Stimulated activated naive CD8-positive, alpha-beta T cell treated with anti-CD3 and anti-CD28 coated beads, Interleukin-15, amount 100 ng/mL, for 72 hours (primary cell): ENCODE measurements around the gene DNAJB6.

Experiments
- ATAC-seq: fragments of 150-1000 bp; cut with Tn5 transposase; 2 replicates; pipeline ENCODE4 v1.10.0; 2021; ENCODE audit warnings: mild to moderate bottlenecking, moderate library complexity
- DNase-seq, 2 donors: peaks; one replicate each; pipeline ENCODE4 v3.0.0; 2021 to 2022
- H3K27ac Mint-ChIP-seq, 2 donors: one replicate each; pipeline ENCODE4 v1.8.0; 2022; ENCODE audit warnings: mild to moderate bottlenecking in 2 of 2, mixed read lengths in 2 of 2, moderate library complexity in 2 of 2
- H3K27me3 Mint-ChIP-seq: one replicate; pipeline ENCODE4 v1.8.0; 2022; ENCODE audit warnings: mixed read lengths
- H3K4me1 Mint-ChIP-seq: one replicate; pipeline ENCODE4 v1.8.0; 2022; ENCODE audit warnings: mild to moderate bottlenecking, mixed read lengths
- H3K4me3 Mint-ChIP-seq, 2 donors: one replicate each; pipeline ENCODE4 v1.8.0; 2022; ENCODE audit warnings: mild to moderate bottlenecking in 2 of 2, mixed read lengths in 2 of 2, moderate library complexity in 1 of 2
- H3K9me3 Mint-ChIP-seq, 2 donors: one replicate each; pipeline ENCODE4 v1.8.0; 2022; ENCODE audit warnings: mixed read lengths in 2 of 2

The DNAJB6 gene

DNA sequence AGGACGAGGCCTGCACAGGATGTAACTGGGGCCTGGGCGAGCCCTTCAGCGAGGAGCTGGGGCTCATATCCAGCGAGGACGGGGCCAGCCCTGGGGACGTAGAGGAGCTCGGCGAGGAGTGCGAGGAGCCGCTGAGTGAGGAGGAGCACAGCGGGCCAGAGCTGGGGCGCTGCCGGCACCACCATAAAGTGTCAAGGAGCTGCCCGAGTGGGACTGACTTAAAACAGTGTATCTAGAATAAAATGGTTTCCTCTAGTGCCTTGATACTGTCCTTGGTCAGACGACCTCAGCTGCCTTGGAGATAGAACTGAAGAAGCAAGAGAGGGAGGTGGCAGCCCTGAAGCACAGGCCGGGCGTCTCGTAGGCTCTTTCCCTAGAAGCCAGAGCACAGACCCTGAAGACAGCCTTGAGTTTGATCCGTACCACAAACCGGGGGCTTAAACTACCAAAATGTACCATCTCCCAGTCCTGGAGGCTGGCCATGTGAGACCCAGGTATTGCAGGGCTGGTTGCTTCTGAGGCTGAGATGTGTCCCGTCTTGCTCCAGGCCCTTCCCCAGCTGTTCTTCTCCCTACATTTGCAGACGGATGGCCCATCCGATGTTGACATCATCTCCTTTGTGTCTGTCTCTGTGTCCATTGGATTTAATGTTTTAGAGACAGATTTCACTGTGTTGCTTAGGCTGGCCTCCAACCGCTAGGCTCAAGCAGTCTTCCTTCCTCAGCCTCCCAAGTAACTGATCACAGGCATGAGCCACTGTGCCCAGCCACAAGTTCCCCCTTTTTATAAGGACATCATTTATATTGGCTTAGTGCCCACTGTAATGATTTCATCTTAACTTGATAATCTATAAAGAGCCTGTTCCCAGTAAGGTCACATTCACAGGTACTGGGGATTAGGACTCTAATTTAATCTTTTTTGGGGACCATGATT lies 35.8 kb downstream of the DNAJB6 start:
- H3K9me3 Mint-ChIP-seq = peaks cover 0 to 4% of the 10 kb centered on the region in 2 donors
- no peak for DNase-seq
- H3K4me1 Mint-ChIP-seq = peaks cover 59% of the 10 kb centered on the region
- H3K4me3 Mint-ChIP-seq = no peak overlapping the region
- ATAC-seq = no peak
- H3K27me3 Mint-ChIP-seq = no peaks in the 10 kb centered on the region
- H3K27ac Mint-ChIP-seq = peak overlapping the region; percentile 50 to 58

DNA sequence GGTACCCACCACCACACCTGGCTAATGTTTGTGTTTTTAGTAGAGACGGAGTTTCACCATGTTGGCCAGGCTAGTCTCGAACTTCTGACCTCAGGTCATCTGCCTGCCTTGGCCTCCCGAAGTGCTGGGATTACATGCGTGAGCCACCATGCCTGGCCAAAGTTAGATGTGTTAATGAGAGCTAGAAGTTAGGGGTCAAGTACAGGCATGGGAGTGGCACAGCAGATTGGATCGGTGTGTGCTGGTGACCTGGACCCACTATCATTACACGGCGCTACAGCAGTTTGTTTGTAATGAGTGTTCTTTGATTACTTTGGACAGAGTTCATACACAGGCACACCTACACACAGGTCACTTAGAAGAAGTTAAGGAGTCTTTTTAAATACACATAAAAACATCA lies 36.7 kb downstream of the DNAJB6 start:
- Mint-ChIP-seq H3K4me1 (peaks cover 62% of the 10 kb centered on the region), H3K4me3 (no peak overlapping the region), H3K9me3 (peaks cover 0 to 4% of the 10 kb centered on the region in 2 donors), H3K27ac (peak overlapping the region in 1 of 2 donors; percentile 23), H3K27me3 (no peaks in the 10 kb centered on the region)
- ATAC-seq (no peak), DNase-seq (no peak)

DNA sequence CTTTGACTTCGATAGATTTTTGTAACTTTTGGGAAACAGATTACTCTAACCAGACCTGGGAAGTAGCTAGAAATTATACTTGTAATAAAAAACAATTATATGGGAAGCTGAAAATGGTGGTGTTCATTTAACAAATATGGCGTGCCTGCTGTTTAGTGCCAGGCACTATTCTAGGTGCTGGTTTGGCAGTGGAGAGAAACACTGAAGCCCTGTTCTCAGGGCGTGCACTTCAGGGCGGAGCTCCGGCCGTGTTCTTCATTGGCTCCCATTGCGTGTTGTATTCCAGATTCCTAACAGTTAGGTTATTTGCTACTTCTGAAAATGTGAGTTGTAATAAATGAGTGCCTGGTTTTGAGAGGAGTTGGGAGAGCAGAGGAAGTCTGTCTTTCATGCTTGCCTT lies 38.6 kb downstream of the DNAJB6 start:
- Mint-ChIP-seq H3K9me3 (peaks cover 0 to 4% of the 10 kb centered on the region in 2 donors), H3K4me3 (peak overlapping the region in 1 of 2 donors; percentile 67), H3K27ac (peak overlapping the region; percentile 91 to 99), H3K4me1 (peaks cover 68% of the 10 kb centered on the region), H3K27me3 (no peaks in the 10 kb centered on the region)
- no peak for ATAC-seq
- no peak for DNase-seq

DNA sequence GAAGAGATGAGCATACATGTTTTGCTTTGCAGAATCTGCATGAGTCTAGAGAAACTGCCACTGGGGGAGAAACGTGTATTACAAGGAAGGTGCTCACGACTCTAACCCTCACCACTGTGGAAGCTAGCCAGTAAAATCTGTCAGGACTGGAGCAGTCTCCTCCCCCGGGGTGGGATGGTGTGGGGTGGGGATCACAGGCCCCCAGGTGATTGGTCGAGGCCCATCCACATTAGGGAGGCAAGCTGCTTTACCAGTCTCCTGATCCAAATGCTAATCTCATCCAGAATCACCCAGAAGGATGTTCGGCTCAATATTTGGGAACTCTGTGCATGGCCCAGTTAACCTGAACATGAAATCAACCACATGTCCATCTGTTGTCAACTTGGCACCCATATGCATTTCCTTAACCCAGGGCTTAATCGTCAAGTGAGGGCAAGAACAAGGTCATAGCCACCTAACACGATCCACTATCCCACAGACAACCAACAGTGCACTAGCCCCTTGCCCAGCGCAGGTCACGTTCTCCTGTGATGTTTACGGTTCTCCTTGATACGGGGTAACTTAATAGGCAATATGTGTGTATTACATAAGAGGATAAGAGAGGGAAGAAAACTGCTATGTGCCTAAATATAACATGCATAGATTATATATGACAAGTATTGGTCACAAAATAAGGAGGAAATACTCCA lies 40.8 kb downstream of the DNAJB6 start:
- H3K27me3 Mint-ChIP-seq = no peaks in the 10 kb centered on the region
- ATAC-seq (no peak), DNase-seq (no peak)
- peaks cover 59% of the 10 kb centered on the region for H3K4me1 Mint-ChIP-seq
- peak overlapping the region in 1 of 2 donors; percentile 67 for H3K27ac Mint-ChIP-seq
- peaks cover 0 to 4% of the 10 kb centered on the region in 2 donors for H3K9me3 Mint-ChIP-seq
- H3K4me3 Mint-ChIP-seq = no peak overlapping the region

DNA sequence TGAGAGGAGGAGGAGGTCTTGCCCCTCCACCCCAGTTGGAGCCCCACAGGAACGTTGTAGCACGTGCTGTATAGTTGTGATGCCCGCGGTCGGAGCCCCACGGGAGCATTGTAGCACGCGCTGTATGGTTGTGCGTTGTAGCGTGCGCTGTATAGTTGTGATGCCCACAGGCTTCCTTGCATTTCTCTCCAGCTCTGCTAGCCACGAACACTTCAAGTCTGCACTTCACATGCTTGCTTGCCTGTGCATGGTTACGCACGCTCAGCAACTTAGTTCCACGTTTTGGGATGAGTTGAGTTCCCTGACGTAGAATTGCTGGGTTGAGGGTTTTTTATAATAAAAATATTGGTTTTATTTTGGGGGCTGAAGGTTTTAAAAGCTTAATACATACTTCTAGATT lies 41.6 kb downstream of the DNAJB6 start:
- no peaks in the 10 kb centered on the region for H3K27me3 Mint-ChIP-seq
- H3K27ac Mint-ChIP-seq = no peak overlapping the region
- H3K9me3 Mint-ChIP-seq = peaks cover 0 to 4% of the 10 kb centered on the region in 2 donors
- no peak overlapping the region for H3K4me3 Mint-ChIP-seq
- DNase-seq (no peak), ATAC-seq (no peak)
- peaks cover 51% of the 10 kb centered on the region for H3K4me1 Mint-ChIP-seq

DNA sequence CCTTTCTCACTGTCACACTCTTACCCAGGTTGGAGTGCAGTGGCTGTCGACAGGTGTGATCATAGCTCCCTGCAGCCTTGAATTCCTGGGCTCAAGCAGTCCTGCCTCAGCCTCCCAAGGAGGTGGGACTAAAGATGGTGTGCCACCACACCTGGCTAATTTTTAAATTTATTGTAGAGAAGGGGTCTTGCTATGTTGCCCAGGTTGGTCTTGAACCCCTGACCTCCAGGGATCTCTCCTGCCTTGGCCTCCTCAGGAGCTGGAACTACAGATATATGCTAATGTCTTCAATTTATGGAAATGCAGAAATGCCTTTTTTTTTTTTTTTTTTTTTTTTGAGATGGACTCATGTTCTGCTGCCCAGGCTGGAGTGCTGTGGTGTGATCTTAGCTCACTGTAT lies 42.7 kb downstream of the DNAJB6 start:
- H3K4me1 Mint-ChIP-seq = peaks cover 40% of the 10 kb centered on the region
- no peak for DNase-seq
- peaks cover 0 to 4% of the 10 kb centered on the region in 2 donors for H3K9me3 Mint-ChIP-seq
- H3K27me3 Mint-ChIP-seq = no peaks in the 10 kb centered on the region
- H3K4me3 Mint-ChIP-seq = no peak overlapping the region
- no peak for ATAC-seq
- H3K27ac Mint-ChIP-seq = peak overlapping the region in 1 of 2 donors; percentile 86

DNA sequence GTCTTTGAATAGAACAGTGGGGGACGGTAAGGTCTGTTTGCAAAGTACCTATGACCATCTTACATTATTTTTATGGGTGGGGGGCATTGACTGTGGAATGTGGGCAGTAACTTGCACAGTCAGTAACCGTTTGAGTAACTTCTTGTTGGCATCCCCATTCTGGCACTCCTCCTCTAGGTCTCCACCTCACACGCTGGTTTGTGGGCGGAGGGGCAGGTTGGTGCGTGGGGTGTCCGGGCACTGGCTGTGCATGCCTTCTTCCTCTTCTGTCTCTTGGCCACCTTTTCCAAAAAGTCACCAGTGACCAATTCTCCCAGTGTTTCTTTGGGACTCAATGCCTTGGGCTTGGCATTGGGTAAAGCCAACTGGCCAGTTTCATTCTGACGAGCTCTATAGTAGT lies 43.6 kb downstream of the DNAJB6 start:
- peak overlapping the region; percentile 3 to 17 for H3K27ac Mint-ChIP-seq
- H3K9me3 Mint-ChIP-seq = no peaks in the 10 kb centered on the region
- DNase-seq (no peak), ATAC-seq (no peak)
- H3K4me3 Mint-ChIP-seq = no peak overlapping the region
- peaks cover 31% of the 10 kb centered on the region for H3K4me1 Mint-ChIP-seq
- no peaks in the 10 kb centered on the region for H3K27me3 Mint-ChIP-seq

DNA sequence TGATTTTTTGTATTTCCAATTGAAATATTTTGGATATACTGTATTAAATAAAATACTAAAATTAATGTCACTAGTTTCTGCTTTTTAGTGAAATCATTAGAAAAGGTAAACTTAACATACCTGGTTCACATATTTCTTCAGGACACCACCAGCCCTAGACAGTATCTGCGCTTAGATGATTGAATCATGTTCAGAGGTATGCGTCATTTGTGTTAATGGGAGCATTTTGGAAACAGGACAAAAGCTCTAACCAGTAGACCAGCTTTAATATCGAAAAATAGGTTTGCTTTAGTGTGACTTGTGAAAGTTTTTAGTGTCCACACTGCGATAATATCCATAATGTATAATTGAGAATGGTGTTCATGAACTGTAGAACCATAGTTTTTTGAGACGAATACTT lies 47.1 kb downstream of the DNAJB6 start:
- Mint-ChIP-seq H3K27ac (peak overlapping the region in 1 of 2 donors; percentile 34), H3K4me3 (no peak overlapping the region), H3K4me1 (peaks cover 16% of the 10 kb centered on the region), H3K27me3 (no peaks in the 10 kb centered on the region), H3K9me3 (no peaks in the 10 kb centered on the region)
- no peak for DNase-seq
- ATAC-seq = no peak

DNA sequence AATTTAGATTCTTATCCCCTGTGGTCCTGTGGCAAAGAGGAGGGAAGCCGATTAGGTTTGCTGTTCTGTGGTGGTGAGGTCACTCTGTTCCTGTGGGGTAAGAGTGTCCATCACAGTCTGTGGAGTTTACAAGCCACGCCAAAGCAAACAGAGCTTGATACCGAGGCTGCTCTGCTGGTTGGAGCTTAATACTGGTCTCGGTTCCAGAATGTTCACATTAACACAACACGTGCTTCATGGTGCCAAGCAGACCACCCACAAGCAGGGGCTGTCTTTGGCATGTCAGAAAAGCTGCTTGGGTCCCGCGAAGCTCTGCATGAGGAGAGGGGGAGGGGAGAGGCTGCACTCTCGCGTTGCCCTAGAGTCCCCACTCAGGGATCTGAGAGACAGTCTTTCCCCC lies 47.5 kb downstream of the DNAJB6 start:
- H3K4me3 Mint-ChIP-seq = no peak overlapping the region
- H3K4me1 Mint-ChIP-seq = peaks cover 20% of the 10 kb centered on the region
- peak overlapping the region in 1 of 2 donors; percentile 34 for H3K27ac Mint-ChIP-seq
- H3K9me3 Mint-ChIP-seq = no peaks in the 10 kb centered on the region
- no peak for ATAC-seq
- no peaks in the 10 kb centered on the region for H3K27me3 Mint-ChIP-seq
- no peak for DNase-seq

DNA sequence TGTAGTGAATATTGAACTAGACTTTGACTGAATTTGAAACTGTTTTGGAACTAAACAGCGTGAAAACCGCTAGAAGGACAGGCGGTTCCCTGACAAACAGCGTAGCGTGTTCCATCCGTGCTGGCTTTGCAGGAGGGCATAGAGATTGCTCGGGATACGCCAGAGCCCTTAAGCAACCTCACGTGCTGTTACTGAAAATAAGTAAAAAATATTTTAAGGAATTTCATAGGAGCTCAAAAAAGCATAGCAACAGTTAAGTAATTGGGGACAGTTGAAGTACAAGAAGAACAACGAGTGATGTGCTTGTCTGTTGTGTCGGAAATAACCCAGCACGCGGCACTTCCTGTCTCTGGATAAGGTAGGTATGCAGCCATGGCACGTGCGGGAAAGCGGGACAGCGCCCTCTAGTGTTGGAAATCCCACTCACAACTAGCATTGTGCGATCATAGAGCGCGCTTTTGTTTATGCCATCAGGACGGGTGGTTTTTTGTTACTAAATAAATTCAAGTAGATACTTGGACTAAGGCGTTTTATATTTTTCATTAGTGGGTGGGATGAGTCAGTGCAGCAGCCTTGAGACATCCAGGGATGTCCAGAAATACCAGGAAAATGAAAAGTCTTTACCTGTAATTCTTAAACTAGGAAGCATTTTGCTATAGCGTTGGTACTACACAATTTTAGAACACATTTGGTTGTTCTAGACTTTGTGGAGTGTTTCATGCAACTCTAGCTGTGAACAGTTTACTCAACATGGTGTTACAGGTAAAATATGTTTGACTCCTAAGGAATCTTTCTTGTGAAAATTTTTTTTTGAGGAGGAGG lies 50.4 kb downstream of the DNAJB6 start:
- no peak overlapping the region for H3K27ac Mint-ChIP-seq
- peak; percentile 97 for ATAC-seq
- no peak overlapping the region for H3K4me3 Mint-ChIP-seq
- no peaks in the 10 kb centered on the region for H3K27me3 Mint-ChIP-seq
- peak; percentile 78 to 84 for DNase-seq
- peaks cover 32% of the 10 kb centered on the region for H3K4me1 Mint-ChIP-seq
- no peaks in the 10 kb centered on the region for H3K9me3 Mint-ChIP-seq

DNA sequence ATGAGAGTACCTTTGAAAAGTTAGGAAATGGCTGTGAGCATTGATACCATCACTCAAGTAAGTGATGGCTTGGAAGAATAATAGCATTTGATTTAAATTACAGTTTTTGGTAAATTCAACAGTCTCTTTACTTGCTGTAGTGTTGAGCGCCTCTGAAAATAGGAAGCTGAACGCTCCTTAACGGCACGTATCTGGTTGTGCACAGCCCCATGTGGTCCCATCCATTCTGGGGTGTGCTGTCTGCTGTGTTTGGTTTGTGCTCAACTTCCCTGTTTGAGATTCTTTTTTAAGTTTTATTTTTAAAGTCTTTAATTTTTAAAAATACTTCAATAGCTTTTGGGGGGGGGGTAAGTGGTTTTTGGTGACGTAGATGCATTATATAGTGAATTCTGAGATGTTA lies 51.5 kb downstream of the DNAJB6 start:
- no peak for DNase-seq
- H3K4me1 Mint-ChIP-seq = peaks cover 35% of the 10 kb centered on the region
- no peak overlapping the region for H3K27ac Mint-ChIP-seq
- ATAC-seq = no peak
- H3K9me3 Mint-ChIP-seq = no peaks in the 10 kb centered on the region
- H3K27me3 Mint-ChIP-seq = no peaks in the 10 kb centered on the region
- no peak overlapping the region for H3K4me3 Mint-ChIP-seq

DNA sequence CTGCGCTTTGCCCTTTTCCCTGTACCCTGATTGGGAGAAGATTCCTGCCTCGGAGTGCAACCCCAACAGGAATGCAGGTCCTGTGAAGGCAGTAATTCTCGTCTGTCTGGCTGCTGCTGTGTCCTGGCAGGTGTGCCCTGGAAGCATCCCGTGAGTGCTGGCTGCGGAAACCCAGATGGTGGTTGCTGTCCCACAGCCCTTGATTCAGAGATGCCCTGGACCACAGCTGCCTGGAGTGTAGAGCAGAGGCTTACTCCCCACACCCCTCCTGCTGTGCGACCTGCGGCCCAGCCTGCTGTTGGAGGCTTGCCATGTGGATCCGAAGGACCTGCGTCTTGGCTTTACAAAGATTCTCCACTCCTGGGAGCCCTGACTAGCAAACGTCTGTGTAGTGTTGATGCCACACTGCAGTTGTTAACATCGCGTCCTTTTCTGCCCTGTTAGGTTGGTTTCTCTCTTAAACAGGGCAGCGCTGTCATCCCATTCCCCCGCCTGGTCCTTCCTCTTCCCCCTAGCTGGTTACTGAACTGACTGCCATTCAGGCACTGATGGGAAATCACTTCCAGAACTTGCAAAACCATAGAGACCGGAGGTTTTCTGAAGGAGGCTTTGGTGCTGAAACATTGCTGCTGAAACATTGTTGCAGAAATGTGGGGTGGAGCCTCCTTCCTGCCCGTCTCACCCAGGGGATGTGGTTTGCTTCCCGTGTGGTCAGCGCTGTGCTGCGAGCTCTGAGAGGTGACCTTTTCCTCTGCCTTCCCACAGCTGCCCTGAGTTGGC lies 53.3 kb downstream of the DNAJB6 start:
- H3K9me3 Mint-ChIP-seq = no peaks in the 10 kb centered on the region
- DNase-seq (peak in 1 of 2 donors; percentile 27), ATAC-seq (peak; percentile 81)
- no peaks in the 10 kb centered on the region for H3K27me3 Mint-ChIP-seq
- H3K4me3 Mint-ChIP-seq = peak overlapping the region; percentile 47 to 71
- peak overlapping the region; percentile 15 to 84 for H3K27ac Mint-ChIP-seq
- peaks cover 35% of the 10 kb centered on the region for H3K4me1 Mint-ChIP-seq

DNA sequence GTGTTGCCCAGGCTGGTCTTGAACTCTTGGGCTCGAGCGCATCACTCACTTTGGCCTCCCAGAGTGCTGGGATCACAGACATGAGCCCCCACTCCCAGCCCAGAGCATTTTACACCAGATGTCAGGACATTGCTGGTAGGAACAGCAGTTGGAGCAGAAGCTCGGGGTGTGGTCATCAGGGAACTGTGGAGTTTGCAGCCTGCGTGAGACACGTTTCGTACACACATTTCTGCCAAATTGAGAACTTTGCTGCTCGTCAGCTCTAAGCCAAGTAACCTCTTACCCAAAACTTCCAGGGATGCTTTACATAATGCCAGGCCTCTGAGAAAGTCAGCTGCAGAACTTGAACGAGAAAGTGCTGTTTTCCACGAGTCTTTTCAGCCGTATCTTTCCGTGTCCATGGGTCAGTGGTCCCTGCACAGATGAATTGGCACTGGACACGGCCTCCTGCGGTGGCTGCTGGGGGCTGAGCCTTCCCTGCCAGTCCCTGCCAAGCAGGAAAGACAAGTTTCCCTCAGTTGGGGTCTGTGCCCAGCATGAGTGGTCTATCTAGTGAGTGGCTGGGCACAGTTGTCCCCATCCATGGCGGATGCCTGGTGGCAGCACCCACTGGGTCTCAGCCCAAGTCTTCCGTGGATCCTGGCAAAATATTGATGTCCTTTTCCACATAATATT lies 54.4 kb downstream of the DNAJB6 start:
- H3K9me3 Mint-ChIP-seq = no peaks in the 10 kb centered on the region
- no peak for DNase-seq
- no peak overlapping the region for H3K27ac Mint-ChIP-seq
- H3K4me1 Mint-ChIP-seq = peaks cover 35% of the 10 kb centered on the region
- H3K4me3 Mint-ChIP-seq = no peak overlapping the region
- H3K27me3 Mint-ChIP-seq = no peaks in the 10 kb centered on the region
- ATAC-seq = no peak

DNA sequence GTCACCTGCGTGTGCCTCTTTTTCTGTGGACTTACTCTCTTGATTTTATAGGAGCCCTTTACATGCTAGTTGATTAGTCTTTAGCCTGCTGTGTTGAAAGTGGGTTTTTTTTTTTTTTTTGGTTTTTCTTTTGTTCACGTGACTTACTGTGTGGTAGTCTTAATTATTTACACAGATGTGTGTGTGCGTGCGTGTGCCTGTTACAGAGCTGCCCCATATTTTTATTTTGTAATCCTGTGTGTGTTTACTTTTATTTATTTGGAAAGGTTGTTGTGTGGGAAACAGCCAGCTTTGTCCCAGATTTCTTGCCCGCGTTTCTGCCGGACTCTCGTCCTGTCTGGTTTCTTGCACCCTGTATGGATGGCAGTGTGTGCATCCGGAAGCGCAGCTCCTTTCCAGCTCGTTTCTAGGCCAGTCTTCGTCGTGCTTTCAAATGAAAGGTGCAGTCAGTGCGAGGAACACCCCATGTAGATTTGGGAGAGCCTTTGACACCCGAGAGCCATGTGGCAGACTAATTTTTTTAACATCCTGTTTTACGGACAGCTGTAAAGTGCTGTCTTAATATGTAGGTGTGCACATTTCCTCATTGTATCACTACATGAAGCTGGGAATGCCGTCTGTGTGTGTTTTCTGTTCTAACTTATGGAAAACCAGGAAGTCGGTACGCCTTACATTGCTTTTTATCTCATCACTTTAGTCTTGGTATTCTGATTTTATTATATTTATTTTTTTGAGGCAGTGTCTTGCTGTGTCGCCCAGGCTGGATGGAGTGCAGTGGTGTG lies 55.6 kb downstream of the DNAJB6 start:
- H3K4me1 Mint-ChIP-seq = peaks cover 30% of the 10 kb centered on the region
- H3K4me3 Mint-ChIP-seq = no peak overlapping the region
- peak overlapping the region in 1 of 2 donors; percentile 61 for H3K27ac Mint-ChIP-seq
- no peaks in the 10 kb centered on the region for H3K27me3 Mint-ChIP-seq
- no peak for ATAC-seq
- DNase-seq = no peak
- no peaks in the 10 kb centered on the region for H3K9me3 Mint-ChIP-seq
